Left hindlimb (tissue), 1 donor: ENCODE data around the gene TNFSF11.

Experiments used
- DNase-seq: peaks from one replicate; pipeline ENCODE4 v3.0.0-alpha.2; 2018

Gene TNFSF11

GRCh38 chr13:42656161-42656560 is 82.2 kb downstream of the TNFSF11 start:
- no peak for DNase-seq

GRCh38 chr13:42656958-42657357 is 83.0 kb downstream of the TNFSF11 start:
- no peak for DNase-seq
